K562 (cell line): ENCODE data around the gene TENM4. TPM values are rescaled to one million over a fixed set of nuclear protein-coding genes. Genes with fewer than 3 reads are reported as not detected.

Source experiments
- ATAC-seq: fragments of 200-7000 bp; cut with Tn5 transposase; 3 replicates; pipeline ENCODE4 v1.9.1; 2020; ENCODE audit warnings: moderate library complexity
- BruUV-seq: library from RNA; stranded (reverse); fragments of 400-500 nt; replicated peaks from 2 replicates; lab custom pipeline; 2021; lab: Mats Ljungman, UMichigan
- CTCF ChIA-PET: fragments of 300-600 bp; formaldehyde crosslinking; extraction: SDS; loops from one replicate; lab custom pipeline; 2021; ENCODE audit warnings: low intra/inter-chr PET ratio; lab: Yijun Ruan, JAX
- POLR2A ChIA-PET: fragments of 300-600, 350-650 bp; sonication (Branson Sonifier 250); formaldehyde crosslinking; extraction: SDS; loops from one replicate; lab custom pipeline; 2021; ENCODE audit warnings: antibody characterized with exemption, inconsistent platforms; lab: Yijun Ruan, JAX
- DNase-seq, 4 experiments: peaks; one replicate each; pipeline versions ENCODE4 v3.0.0 to v3.0.0-alpha.2; 2011 to 2018; ENCODE audit warnings: low spot score in 3 of 4, mixed read lengths in 3 of 4; ENCODE audit errors: extremely low read depth in 1 of 4
- FAIRE-seq: peaks from 2 replicates; lab custom pipeline; 2011; peaks lifted over from hg19 to GRCh38; lab: Jason Lieb, UNC
- H2AFZ ChIP-seq: 2 replicates; pipeline ENCODE4 v1.6.0; 2011; ENCODE audit warnings: low read depth, low read length, control low read depth, inconsistent platforms
- H3K27ac ChIP-seq: fragments of 200-600 bp; 3 replicates; pipeline ENCODE4 v1.8.0; 2011; ENCODE audit warnings: low read depth, mild to moderate bottlenecking, control low read depth, inconsistent platforms, low read length, moderate library complexity, mixed read lengths; ENCODE audit errors: extremely low read depth
- H3K27me3 ChIP-seq, 2 experiments: fragments of 300-600 bp in 1 of 2; 2 replicates in 1 of 2; 3 replicates in 1 of 2; pipeline versions ENCODE4 v1.6.0 to v1.8.0; 2011; ENCODE audit warnings: inconsistent platforms in 2 of 2, low read length in 2 of 2, mild to moderate bottlenecking in 1 of 2, mixed read lengths in 1 of 2, moderate library complexity in 1 of 2; ENCODE audit not compliant: control insufficient read depth in 2 of 2, insufficient read depth in 2 of 2
- H3K36me3 ChIP-seq: fragments of 300-600 bp; 3 replicates; pipeline ENCODE4 v1.8.0; 2011; ENCODE audit warnings: mild to moderate bottlenecking, low read length, inconsistent platforms; ENCODE audit not compliant: control insufficient read depth, insufficient read depth
- H3K4me1 ChIP-seq, 2 experiments: fragments of 200-600 bp in 1 of 2; replicated peaks in 1 of 2; 2 replicates in 1 of 2; 3 replicates in 1 of 2; pipeline versions ENCODE4 v1.5.1 to v1.8.0; 2011; ENCODE audit warnings: inconsistent platforms in 2 of 2, low read length in 2 of 2, mild to moderate bottlenecking in 1 of 2, mixed read lengths in 1 of 2, moderate library complexity in 1 of 2; ENCODE audit not compliant: control insufficient read depth in 2 of 2, insufficient read depth in 2 of 2
- H3K4me2 ChIP-seq: 2 replicates; pipeline ENCODE4 v1.6.1; 2011; ENCODE audit warnings: low read length, control low read depth, inconsistent platforms, mixed read lengths; ENCODE audit not compliant: insufficient read depth
- H3K4me3 ChIP-seq: fragments of 200-600 bp; sonication (generic), shearing (Covaris generic); 2 replicates; pipeline ENCODE4 v1.5.1; 2016; ENCODE audit warnings: control low read depth, inconsistent platforms
- H3K79me2 ChIP-seq: fragments of 200-600 bp; 3 replicates; pipeline ENCODE4 v1.8.0; 2011; ENCODE audit warnings: low read length, inconsistent platforms; ENCODE audit not compliant: control insufficient read depth, insufficient read depth
- H3K9ac ChIP-seq, 2 experiments: 2 replicates each; pipeline versions ENCODE4 v1.6.0 to v1.6.1; 2011; ENCODE audit warnings: low read depth in 2 of 2, low read length in 2 of 2, control low read depth in 1 of 2, inconsistent platforms in 1 of 2, mild to moderate bottlenecking in 1 of 2, mixed read lengths in 1 of 2; ENCODE audit not compliant: insufficient read depth in 1 of 2
- H3K9me1 ChIP-seq: one replicate; pipeline ENCODE4 v1.6.0; 2011; ENCODE audit warnings: inconsistent platforms, mild to moderate bottlenecking, low read length, moderate library complexity; ENCODE audit not compliant: control insufficient read depth, insufficient read depth
- H3K9me3 ChIP-seq: replicated peaks from 2 replicates; pipeline ENCODE4 v1.5.1; 2011; ENCODE audit warnings: low read depth, low read length, inconsistent platforms; ENCODE audit not compliant: control insufficient read depth, insufficient read depth
- H4K20me1 ChIP-seq: replicated peaks from 2 replicates; pipeline ENCODE4 v1.6.1; 2011; ENCODE audit warnings: low read length, inconsistent platforms, mixed read lengths; ENCODE audit not compliant: control insufficient read depth, insufficient read depth
- ATF1 ChIP-seq, 2 experiments: fragments of 450-650 bp in 1 of 2; IDR thresholded peaks; 2 replicates each; pipeline ENCODE4 v1.6.1; 2016; ENCODE audit warnings: missing compliant biosample characterization in 1 of 2, missing genetic modification characterization in 1 of 2
- HDAC8 ChIP-seq: fragments of 450-650 bp; IDR thresholded peaks from 2 replicates; pipeline ENCODE4 v1.6.1; 2016; ENCODE audit warnings: mild to moderate bottlenecking, missing genetic modification characterization, moderate library complexity, missing compliant biosample characterization
- MED1 ChIP-seq: sonication (generic); formaldehyde crosslinking; IDR thresholded peaks from 2 replicates; pipeline ENCODE4 v1.8.1; 2023; ENCODE audit warnings: missing genetic modification reagents, borderline replicate concordance
- MTA2 ChIP-seq: fragments of 450-650 bp; IDR thresholded peaks from 2 replicates; pipeline ENCODE4 v1.6.1; 2016; ENCODE audit warnings: low read depth
- SRSF3 ChIP-seq: fragments of 200-400 bp; formaldehyde crosslinking; IDR thresholded peaks from 2 replicates; pipeline ENCODE4 v1.6.1; 2016; ENCODE audit warnings: mild to moderate bottlenecking, low read length, moderate library complexity; ENCODE audit not compliant: insufficient read depth
- ZBTB1 ChIP-seq: sonication (generic); formaldehyde crosslinking; IDR thresholded peaks from 2 replicates; pipeline ENCODE4 v1.8.1; 2023; ENCODE audit warnings: missing genetic modification reagents, low read depth, mild to moderate bottlenecking, borderline replicate concordance
- ZNF140 ChIP-seq: fragments of 250-450 bp; sonication (Bioruptor Pico); IDR thresholded peaks from 2 replicates; pipeline ENCODE4 v1.8.0; 2021; ENCODE audit warnings: moderate library complexity, mild to moderate bottlenecking, inconsistent platforms
- WGBS: fragments of 100-300 bp; shearing (Covaris generic); methylation state at CpG from one replicate; pipeline ENCODE4 v1.1.6; 2016; ENCODE audit warnings: low coverage, mixed read lengths; ENCODE audit not compliant: insufficient coverage; ENCODE audit errors: missing lambda C conversion rate; 5-methylcytosine and 5-hydroxymethylcytosine counted together
- in situ Hi-C: fragments of 300-500 bp; cut with MboI; formaldehyde crosslinking; loops from 4 replicates; pipeline ENCODE4 v1.15.0; 2018; ENCODE audit warnings: inconsistent platforms, mixed read lengths
- intact Hi-C: fragments of 100-400 bp; cut with micrococcal nuclease; formaldehyde crosslinking; loops from 2 replicates; pipeline ENCODE4 v1.14.2; 2022
- polyA plus RNA-seq, 8 experiments: library from polyadenylated mRNA; depleted of rRNA in 4 of 8; stranded (reverse) in 5 of 8; unstranded in 3 of 8; fragments of >200 nt; fragmentation: Nextera tagmentation in 2 of 8; fragmentation: Illumina TruSeq in 1 of 8; extraction: Ambion mirVana in 2 of 8; extraction: Trizol in 1 of 8; gene quantifications; 2 replicates each; pipeline versions ENCODE4 v1.2.1 to v1.2.3, GENCODE V29; 2011 to 2014; ENCODE audit warnings: inconsistent platforms in 1 of 8, missing spikeins in 1 of 8
- total RNA-seq, 7 experiments: library from RNA; depleted of rRNA in 6 of 7; stranded (reverse); fragments of >200 nt in 6 of 7; fragmentation: Illumina TruSeq in 2 of 7; extraction: Trizol in 2 of 7; gene quantifications; 2 replicates each; pipeline versions ENCODE4 v1.2.1 to v1.2.3, GENCODE V29; 2011 to 2021; ENCODE audit warnings: low replicate concordance in 1 of 7
- TF ChIP-seq, protein P1 (sequence below): fragments of 200-800 bp; sonication (Bioruptor generic); IDR thresholded peaks from 2 replicates; pipeline ENCODE4 v1.6.1; 2016; ENCODE audit warnings: missing genetic modification characterization, missing compliant biosample characterization
- TF ChIP-seq, protein P2 (sequence below): fragments of 450-650 bp; formaldehyde crosslinking; IDR thresholded peaks from 2 replicates; pipeline ENCODE4 v1.4.0; 2022; ENCODE audit warnings: missing genetic modification characterization
- TF ChIP-seq, protein P3 (sequence below): fragments of 450-650 bp; IDR thresholded peaks from 2 replicates; pipeline ENCODE4 v1.6.1; 2014; ENCODE audit warnings: low read depth, mild to moderate bottlenecking, moderate library complexity, borderline replicate concordance

TENM4 gene
- total and polyA plus RNA-seq, 9 of the 15 experiments (the other 6 are each of a cell fraction or from before 2014, with no cell fraction given) = 0.16 TPM; not detected in 8

DNA sequence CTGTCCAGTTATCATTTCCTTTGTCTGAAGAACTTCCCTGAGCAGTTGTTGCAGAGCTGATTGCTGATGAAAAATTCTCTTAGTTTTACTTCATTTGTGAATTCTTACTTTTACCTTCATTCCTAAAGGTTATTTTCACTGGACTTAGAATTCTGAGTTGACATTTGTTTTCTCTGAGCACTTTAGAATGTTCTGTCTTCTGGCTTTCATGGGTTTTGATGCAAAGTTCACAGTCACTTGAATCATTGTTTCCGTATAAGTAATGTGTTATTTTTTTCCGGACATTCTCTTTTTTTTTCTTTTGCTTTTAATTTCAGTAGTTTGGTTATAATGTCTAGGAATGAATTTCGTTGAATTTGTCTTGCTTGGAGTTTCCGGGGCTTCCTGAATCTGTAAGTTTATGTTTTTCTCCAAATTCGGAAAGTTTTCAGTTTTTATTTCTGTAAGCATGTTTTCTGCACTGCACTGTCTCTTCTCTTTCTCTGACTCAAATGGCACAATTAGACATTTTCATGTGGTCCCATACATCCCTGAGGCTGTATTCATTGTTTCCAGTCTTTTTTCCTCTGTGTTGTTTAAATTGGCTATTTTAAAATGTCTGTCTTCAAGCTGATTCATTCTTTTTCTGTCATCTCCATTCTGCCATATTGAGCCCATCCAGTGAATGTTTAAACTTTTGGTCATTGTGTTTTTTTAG is 797.7 kb downstream of the TENM4 start:
- in situ Hi-C loops = no loop called here

More for the DNA sequence above, 797.7 kb downstream of the TENM4 start:
- FAIRE-seq (no peak), DNase-seq (no peak), ATAC-seq (no peak)
- no peaks in the 10 kb centered on the region for H3K79me2 ChIP-seq
- no peaks in the 10 kb centered on the region for H3K4me1 ChIP-seq
- H3K4me2 ChIP-seq = no peak overlapping the region
- CTCF ChIA-PET = no interaction called here
- no peak overlapping the region for H2AFZ ChIP-seq
- BruUV-seq = no TSS peak
- no peaks in the 10 kb centered on the region for H3K27me3 ChIP-seq
- no peak overlapping the region for H3K4me3 ChIP-seq
- WGBS = 1% methylated on average over 5 of the region's 5 CpGs
- POLR2A ChIA-PET = no interaction called here
- H3K9ac ChIP-seq = no peak overlapping the region
- H3K9me1 ChIP-seq = no peaks in the 10 kb centered on the region
- H4K20me1 ChIP-seq = peaks cover 8% of the 10 kb centered on the region; the same call in 1 of the 2 replicates
- TF ChIP-seq MTA2 (no peak), HDAC8 (no peak), MED1 (no peak), ZNF140 (CRISPR knock-in tag) (no peak), ZBTB1 (CRISPR knock-in tag) (no peak), ATF1 (CRISPR knock-in tag; IDR thresholded peaks at IDR 0.05) (no peak), ATF1 (tag; IDR thresholded peaks at IDR 0.05) (no peak), SRSF3 (no peak)
- TF ChIP-seq, protein P1, sequence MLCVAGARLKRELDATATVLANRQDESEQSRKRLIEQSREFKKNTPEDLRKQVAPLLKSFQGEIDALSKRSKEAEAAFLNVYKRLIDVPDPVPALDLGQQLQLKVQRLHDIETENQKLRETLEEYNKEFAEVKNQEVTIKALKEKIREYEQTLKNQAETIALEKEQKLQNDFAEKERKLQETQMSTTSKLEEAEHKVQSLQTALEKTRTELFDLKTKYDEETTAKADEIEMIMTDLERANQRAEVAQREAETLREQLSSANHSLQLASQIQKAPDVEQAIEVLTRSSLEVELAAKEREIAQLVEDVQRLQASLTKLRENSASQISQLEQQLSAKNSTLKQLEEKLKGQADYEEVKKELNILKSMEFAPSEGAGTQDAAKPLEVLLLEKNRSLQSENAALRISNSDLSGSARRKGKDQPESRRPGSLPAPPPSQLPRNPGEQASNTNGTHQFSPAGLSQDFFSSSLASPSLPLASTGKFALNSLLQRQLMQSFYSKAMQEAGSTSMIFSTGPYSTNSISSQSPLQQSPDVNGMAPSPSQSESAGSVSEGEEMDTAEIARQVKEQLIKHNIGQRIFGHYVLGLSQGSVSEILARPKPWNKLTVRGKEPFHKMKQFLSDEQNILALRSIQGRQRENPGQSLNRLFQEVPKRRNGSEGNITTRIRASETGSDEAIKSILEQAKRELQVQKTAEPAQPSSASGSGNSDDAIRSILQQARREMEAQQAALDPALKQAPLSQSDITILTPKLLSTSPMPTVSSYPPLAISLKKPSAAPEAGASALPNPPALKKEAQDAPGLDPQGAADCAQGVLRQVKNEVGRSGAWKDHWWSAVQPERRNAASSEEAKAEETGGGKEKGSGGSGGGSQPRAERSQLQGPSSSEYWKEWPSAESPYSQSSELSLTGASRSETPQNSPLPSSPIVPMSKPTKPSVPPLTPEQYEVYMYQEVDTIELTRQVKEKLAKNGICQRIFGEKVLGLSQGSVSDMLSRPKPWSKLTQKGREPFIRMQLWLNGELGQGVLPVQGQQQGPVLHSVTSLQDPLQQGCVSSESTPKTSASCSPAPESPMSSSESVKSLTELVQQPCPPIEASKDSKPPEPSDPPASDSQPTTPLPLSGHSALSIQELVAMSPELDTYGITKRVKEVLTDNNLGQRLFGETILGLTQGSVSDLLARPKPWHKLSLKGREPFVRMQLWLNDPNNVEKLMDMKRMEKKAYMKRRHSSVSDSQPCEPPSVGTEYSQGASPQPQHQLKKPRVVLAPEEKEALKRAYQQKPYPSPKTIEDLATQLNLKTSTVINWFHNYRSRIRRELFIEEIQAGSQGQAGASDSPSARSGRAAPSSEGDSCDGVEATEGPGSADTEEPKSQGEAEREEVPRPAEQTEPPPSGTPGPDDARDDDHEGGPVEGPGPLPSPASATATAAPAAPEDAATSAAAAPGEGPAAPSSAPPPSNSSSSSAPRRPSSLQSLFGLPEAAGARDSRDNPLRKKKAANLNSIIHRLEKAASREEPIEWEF = no peak
- TF ChIP-seq, protein P2, sequence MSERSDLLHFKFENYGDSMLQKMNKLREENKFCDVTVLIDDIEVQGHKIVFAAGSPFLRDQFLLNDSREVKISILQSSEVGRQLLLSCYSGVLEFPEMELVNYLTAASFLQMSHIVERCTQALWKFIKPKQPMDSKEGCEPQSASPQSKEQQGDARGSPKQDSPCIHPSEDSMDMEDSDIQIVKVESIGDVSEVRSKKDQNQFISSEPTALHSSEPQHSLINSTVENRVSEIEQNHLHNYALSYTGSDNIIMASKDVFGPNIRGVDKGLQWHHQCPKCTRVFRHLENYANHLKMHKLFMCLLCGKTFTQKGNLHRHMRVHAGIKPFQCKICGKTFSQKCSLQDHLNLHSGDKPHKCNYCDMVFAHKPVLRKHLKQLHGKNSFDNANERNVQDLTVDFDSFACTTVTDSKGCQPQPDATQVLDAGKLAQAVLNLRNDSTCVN (CRISPR knock-in tag) = no peak
- TF ChIP-seq, protein P3, sequence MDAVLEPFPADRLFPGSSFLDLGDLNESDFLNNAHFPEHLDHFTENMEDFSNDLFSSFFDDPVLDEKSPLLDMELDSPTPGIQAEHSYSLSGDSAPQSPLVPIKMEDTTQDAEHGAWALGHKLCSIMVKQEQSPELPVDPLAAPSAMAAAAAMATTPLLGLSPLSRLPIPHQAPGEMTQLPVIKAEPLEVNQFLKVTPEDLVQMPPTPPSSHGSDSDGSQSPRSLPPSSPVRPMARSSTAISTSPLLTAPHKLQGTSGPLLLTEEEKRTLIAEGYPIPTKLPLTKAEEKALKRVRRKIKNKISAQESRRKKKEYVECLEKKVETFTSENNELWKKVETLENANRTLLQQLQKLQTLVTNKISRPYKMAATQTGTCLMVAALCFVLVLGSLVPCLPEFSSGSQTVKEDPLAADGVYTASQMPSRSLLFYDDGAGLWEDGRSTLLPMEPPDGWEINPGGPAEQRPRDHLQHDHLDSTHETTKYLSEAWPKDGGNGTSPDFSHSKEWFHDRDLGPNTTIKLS = no peak
- no peaks in the 10 kb centered on the region for H3K9me3 ChIP-seq
- no peaks in the 10 kb centered on the region for H3K36me3 ChIP-seq
- intact Hi-C loops = loop anchor here (10.0 kb wide), 1 partner anchor 152 kb away; no protein-coding TSS in a partner anchor
- H3K27ac ChIP-seq = no peak overlapping the region
